IMR-90 (cell line): ENCODE data around the gene GDPD1. TPM values are rescaled to one million over a fixed set of nuclear protein-coding genes. Genes with fewer than 3 reads are reported as not detected.
"Not testable (repeated sequence)": the region's sequence is repeated elsewhere in the genome, so short reads cannot be mapped to it uniquely, and the experiment has no call there.

Source experiments
- ATAC-seq: fragments of 200-7000 bp; cut with Tn5 transposase; 2 replicates; pipeline ENCODE4 v1.9.1; 2020; ENCODE audit warnings: low read depth, mild to moderate bottlenecking, moderate library complexity
- BruUV-seq: library from RNA; stranded (reverse); fragments of 400-500 nt; replicated peaks from 2 replicates; lab custom pipeline; 2021; lab: Mats Ljungman, UMichigan
- CTCF ChIA-PET: fragments of 300-600 bp; formaldehyde crosslinking; extraction: SDS; loops from one replicate; lab custom pipeline; 2021; ENCODE audit warnings: antibody characterized with exemption; lab: Yijun Ruan, JAX
- POLR2A ChIA-PET: fragments of 300-600 bp; sonication (Branson Sonifier 250); formaldehyde crosslinking; loops from one replicate; lab custom pipeline; 2022; ENCODE audit warnings: antibody characterized with exemption; ENCODE audit not compliant: unreplicated experiment; lab: Charles Lee
- DNase-seq: peaks from one replicate; pipeline ENCODE4 v3.0.0; 2013
- H2AFZ ChIP-seq: replicated peaks from 2 replicates; pipeline ENCODE3; 2013; ENCODE audit warnings: low read length, mild to moderate bottlenecking; ENCODE audit not compliant: poor library complexity
- H2AK5ac ChIP-seq: 2 replicates; pipeline ENCODE4 v1.6.1; 2013; ENCODE audit warnings: low read depth, low read length, inconsistent platforms
- H2AK9ac ChIP-seq: replicated peaks from 2 replicates; pipeline ENCODE3; 2013; ENCODE audit warnings: mild to moderate bottlenecking, low read depth, low read length, moderate library complexity; ENCODE audit not compliant: poor library complexity
- H2BK120ac ChIP-seq: 2 replicates; pipeline ENCODE4 v1.6.1; 2013; ENCODE audit warnings: low read depth, low read length, inconsistent platforms
- H2BK15ac ChIP-seq: 3 replicates; pipeline ENCODE4 v1.6.1; 2013; ENCODE audit warnings: low read depth, low read length, inconsistent platforms
- H2BK20ac ChIP-seq: 2 replicates; pipeline ENCODE4 v1.6.1; 2013; ENCODE audit warnings: low read depth, mild to moderate bottlenecking, inconsistent platforms, low read length, moderate library complexity
- H2BK5ac ChIP-seq: 2 replicates; pipeline ENCODE4 v1.6.1; 2013; ENCODE audit warnings: mild to moderate bottlenecking, low read depth, low read length, inconsistent platforms; ENCODE audit not compliant: poor library complexity, severe bottlenecking
- H3K14ac ChIP-seq: replicated peaks from 2 replicates; pipeline ENCODE4 v1.6.1; 2013; ENCODE audit warnings: low read depth, low read length, inconsistent platforms
- H3K18ac ChIP-seq: 2 replicates; pipeline ENCODE4 v1.6.1; 2013; ENCODE audit warnings: low read depth, low read length, control low read depth
- H3K23ac ChIP-seq: 2 replicates; pipeline ENCODE4 v1.6.1; 2013; ENCODE audit warnings: low read depth, low read length, inconsistent platforms
- H3K27ac ChIP-seq: 2 replicates; pipeline ENCODE4 v1.5.1; 2013; ENCODE audit warnings: mild to moderate bottlenecking, control low read depth, low read length; ENCODE audit not compliant: insufficient read depth
- H3K27me3 ChIP-seq: 2 replicates; pipeline ENCODE4 v1.6.1; 2013; ENCODE audit warnings: low read length; ENCODE audit not compliant: control insufficient read depth, insufficient read depth
- H3K36me3 ChIP-seq: 2 replicates; pipeline ENCODE4 v1.6.1; 2013; ENCODE audit warnings: low read length, mixed read lengths; ENCODE audit not compliant: control insufficient read depth, insufficient read depth
- H3K4ac ChIP-seq: 2 replicates; pipeline ENCODE4 v1.6.1; 2013; ENCODE audit warnings: low read depth, low read length, inconsistent platforms
- H3K4me1 ChIP-seq: 2 replicates; pipeline ENCODE4 v1.6.1; 2013; ENCODE audit warnings: low read length, mixed read lengths; ENCODE audit not compliant: control insufficient read depth, insufficient read depth
- H3K4me2 ChIP-seq: 2 replicates; pipeline ENCODE4 v1.6.1; 2013; ENCODE audit warnings: low read depth, mild to moderate bottlenecking, control low read depth, low read length, moderate library complexity
- H3K4me3 ChIP-seq: 2 replicates; pipeline ENCODE4 v1.5.1; 2013; ENCODE audit warnings: low read depth, mild to moderate bottlenecking, control low read depth, low read length, moderate library complexity; ENCODE audit not compliant: insufficient read depth
- H3K56ac ChIP-seq: 2 replicates; pipeline ENCODE4 v1.6.1; 2013; ENCODE audit warnings: low read length, inconsistent platforms; ENCODE audit not compliant: insufficient read depth; ENCODE audit errors: extremely low read depth
- H3K79me1 ChIP-seq, 2 experiments: 2 replicates each; pipeline ENCODE4 v1.6.1; 2013; ENCODE audit warnings: low read length in 2 of 2, inconsistent platforms in 1 of 2, low read depth in 1 of 2
- H3K9ac ChIP-seq: 2 replicates; pipeline ENCODE4 v1.6.1; 2013; ENCODE audit warnings: low read depth, low read length, control low read depth
- H3K9me1 ChIP-seq: 2 replicates; pipeline ENCODE4 v1.6.1; 2013; ENCODE audit warnings: low read length, inconsistent platforms; ENCODE audit not compliant: insufficient read depth
- H3K9me3 ChIP-seq: 2 replicates; pipeline ENCODE4 v1.6.1; 2013; ENCODE audit warnings: low read length; ENCODE audit not compliant: control insufficient read depth, insufficient read depth
- H4K20me1 ChIP-seq: 2 replicates; pipeline ENCODE4 v1.6.1; 2013; ENCODE audit warnings: low read length, inconsistent platforms; ENCODE audit not compliant: insufficient read depth
- H4K5ac ChIP-seq: 2 replicates; pipeline ENCODE4 v1.6.1; 2013; ENCODE audit warnings: mild to moderate bottlenecking, low read depth, low read length, control low read depth
- H4K8ac ChIP-seq, 2 experiments: 2 replicates each; pipeline ENCODE4 v1.6.1; 2013; ENCODE audit warnings: low read depth in 2 of 2, low read length in 2 of 2, control low read depth in 1 of 2, inconsistent platforms in 1 of 2
- H4K91ac ChIP-seq: 2 replicates; pipeline ENCODE4 v1.6.1; 2013; ENCODE audit warnings: low read depth, low read length, inconsistent platforms; ENCODE audit not compliant: insufficient read depth
- CEBPB ChIP-seq: IDR thresholded peaks from 2 replicates; pipeline ENCODE4 v1.6.1; 2012; ENCODE audit warnings: low read depth, low read length, improper control_type of control experiment
- MAZ ChIP-seq: IDR thresholded peaks from 2 replicates; pipeline ENCODE4 v1.6.1; 2012; ENCODE audit warnings: low read depth, mild to moderate bottlenecking, low read length, improper control_type of control experiment, moderate library complexity, borderline replicate concordance
- POLR2A ChIP-seq: IDR thresholded peaks from 2 replicates; pipeline ENCODE4 v1.6.1; 2012; ENCODE audit warnings: mild to moderate bottlenecking, low read depth, low read length
- RAD21 ChIP-seq: IDR thresholded peaks from 2 replicates; pipeline ENCODE4 v1.6.1; 2012; ENCODE audit warnings: low read length, improper control_type of control experiment
- WGBS, 2 experiments: methylation state at CpG; one replicate each; pipeline versions ENCODE4 v1.1.5 to v1.1.7; 2013; ENCODE audit warnings: missing lambda C conversion rate in 2 of 2; ENCODE audit not compliant: insufficient read length in 1 of 2; ENCODE audit errors: extremely low coverage in 2 of 2; 5-methylcytosine and 5-hydroxymethylcytosine counted together
- dilution Hi-C: fragments of 300-500 bp; cut with HindIII; formaldehyde crosslinking; loops from one replicate; pipeline ENCODE4 v1.14.3; 2018; ENCODE audit warnings: low sequenced_read_pairs; ENCODE audit not compliant: unreplicated experiment
- in situ Hi-C: fragments of 300-500 bp; cut with MboI; formaldehyde crosslinking; loops from 3 replicates; pipeline ENCODE4 v1.14.3; 2019; ENCODE audit warnings: low sequenced_read_pairs, inconsistent platforms, mixed read lengths
- intact Hi-C: fragments of 100-400 bp; cut with micrococcal nuclease; formaldehyde crosslinking; loops from 2 replicates; pipeline ENCODE4 v1.10.0; 2022
- polyA plus RNA-seq, 3 experiments: library from polyadenylated mRNA; depleted of rRNA; stranded (reverse); fragments of >200 nt; gene quantifications; 2 replicates each; pipeline ENCODE4 v1.2.3, GENCODE V29; 2012; ENCODE audit warnings: low replicate concordance in 1 of 3
- total RNA-seq: library from RNA; depleted of rRNA; stranded (reverse); fragments of >200 nt; gene quantifications from 2 replicates; pipeline ENCODE4 v1.2.3, GENCODE V29; 2012
- TF ChIP-seq, protein P1 (sequence below): conservative IDR thresholded peaks from 2 replicates; pipeline ENCODE4 v1.5.1; 2012; ENCODE audit warnings: mild to moderate bottlenecking, low read depth, low read length, improper control_type of control experiment

Gene GDPD1
- total and polyA plus RNA-seq, 2 of the 4 experiments (the other 2 are of a cell fraction): 0.72 to 0.84 TPM

DNA sequence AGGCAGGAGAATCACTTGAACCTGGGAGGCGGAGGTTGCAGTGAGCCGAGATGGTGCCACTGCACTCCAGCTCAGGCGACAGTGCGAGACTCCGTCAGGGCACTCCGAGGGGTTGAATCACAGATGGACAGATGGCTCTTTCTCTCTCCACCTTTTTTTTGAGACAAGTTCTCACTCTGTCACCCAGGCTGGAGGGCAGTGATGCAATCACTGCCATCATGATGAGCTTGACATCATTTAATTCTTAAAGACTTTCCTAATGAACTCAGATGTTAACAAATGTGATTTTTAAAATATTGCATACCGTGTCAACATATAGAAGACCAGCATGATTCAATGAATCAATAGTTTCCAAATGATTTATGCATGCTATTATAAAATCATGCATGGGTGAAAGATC lies 3.5 kb downstream of the GDPD1 start:
- Histone ChIP-seq H2AK5ac (no peak overlapping the region), H3K27ac (no peak overlapping the region), H3K4me2 (no peak overlapping the region), H2BK120ac (no peak overlapping the region), H4K91ac (no peak overlapping the region), H3K14ac (no peak overlapping the region), H3K23ac (no peak overlapping the region), H3K18ac (no peak overlapping the region), H3K4me3 (no peak overlapping the region), H4K5ac (no peak overlapping the region), H3K9me3 (no peaks in the 10 kb centered on the region), H4K8ac (no peak overlapping the region), H3K4me1 (no peaks in the 10 kb centered on the region), H3K4ac (no peak overlapping the region), H3K27me3 (no peaks in the 10 kb centered on the region), H2BK15ac (no peak overlapping the region), H3K56ac (no peak overlapping the region), H2AK9ac (no peak overlapping the region), H2BK20ac (no peak overlapping the region), H3K9ac (no peak overlapping the region), H3K9me1 (no peaks in the 10 kb centered on the region), H2AFZ (no peak overlapping the region), H2BK5ac (no peak overlapping the region), H3K79me1 (no peaks in the 10 kb centered on the region), H4K20me1 (no peaks in the 10 kb centered on the region), H3K36me3 (no peaks in the 10 kb centered on the region)
- dilution Hi-C loops (no loop called here), in situ Hi-C loops (no loop called here), intact Hi-C loops (loop anchor here (5.0 kb wide), 1 partner anchor 218 kb away; no protein-coding TSS in a partner anchor)
- POLR2A ChIA-PET: no interaction called here
- TF ChIP-seq, protein P1, sequence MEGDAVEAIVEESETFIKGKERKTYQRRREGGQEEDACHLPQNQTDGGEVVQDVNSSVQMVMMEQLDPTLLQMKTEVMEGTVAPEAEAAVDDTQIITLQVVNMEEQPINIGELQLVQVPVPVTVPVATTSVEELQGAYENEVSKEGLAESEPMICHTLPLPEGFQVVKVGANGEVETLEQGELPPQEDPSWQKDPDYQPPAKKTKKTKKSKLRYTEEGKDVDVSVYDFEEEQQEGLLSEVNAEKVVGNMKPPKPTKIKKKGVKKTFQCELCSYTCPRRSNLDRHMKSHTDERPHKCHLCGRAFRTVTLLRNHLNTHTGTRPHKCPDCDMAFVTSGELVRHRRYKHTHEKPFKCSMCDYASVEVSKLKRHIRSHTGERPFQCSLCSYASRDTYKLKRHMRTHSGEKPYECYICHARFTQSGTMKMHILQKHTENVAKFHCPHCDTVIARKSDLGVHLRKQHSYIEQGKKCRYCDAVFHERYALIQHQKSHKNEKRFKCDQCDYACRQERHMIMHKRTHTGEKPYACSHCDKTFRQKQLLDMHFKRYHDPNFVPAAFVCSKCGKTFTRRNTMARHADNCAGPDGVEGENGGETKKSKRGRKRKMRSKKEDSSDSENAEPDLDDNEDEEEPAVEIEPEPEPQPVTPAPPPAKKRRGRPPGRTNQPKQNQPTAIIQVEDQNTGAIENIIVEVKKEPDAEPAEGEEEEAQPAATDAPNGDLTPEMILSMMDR: no peak
- TF ChIP-seq RAD21: no peak
- TF ChIP-seq MAZ: no peak
- TF ChIP-seq POLR2A: no peak
- peak; percentile 41; the same call in 1 of the 2 replicates for TF ChIP-seq CEBPB
- 100% methylated on average over 1 of the region's 7 CpGs; no CpG with 5 or more reads in 1 of the 2 experiments for WGBS, 2 experiments
- ATAC-seq (no peak), DNase-seq (no peak)
- CTCF ChIA-PET: interaction anchor here (0.6 kb wide), 1 partner anchor 17 kb away, joined by 3 read pairs; no protein-coding TSS in a partner anchor
- no TSS peak for BruUV-seq

DNA sequence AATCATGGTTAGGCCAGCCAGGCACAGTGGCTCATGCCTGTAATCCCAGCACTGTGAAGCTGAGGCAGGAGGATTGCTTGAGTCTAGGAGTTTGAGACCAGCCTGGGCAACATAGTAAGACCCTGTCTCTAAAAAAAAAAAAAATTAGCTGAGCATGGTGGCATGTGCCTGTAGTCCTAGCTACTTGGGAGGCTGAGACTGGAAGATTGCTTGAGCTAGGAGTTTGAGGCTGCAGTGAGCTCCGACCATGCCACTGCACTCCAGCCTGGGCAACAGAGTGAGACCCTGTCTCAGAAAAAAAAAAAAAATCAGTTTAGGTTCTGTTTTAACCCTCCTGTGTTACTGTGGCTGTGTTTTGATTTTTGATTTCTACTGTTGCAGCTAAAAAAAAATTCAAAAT lies 8.3 kb downstream of the GDPD1 start:
- in situ Hi-C loops, H3K14ac ChIP-seq, DNase-seq, H2AFZ ChIP-seq, H3K4me3 ChIP-seq, H3K23ac ChIP-seq, H2BK20ac ChIP-seq, H3K27me3 ChIP-seq, H2AK5ac ChIP-seq, H3K79me1 ChIP-seq, H3K4me1 ChIP-seq, H2BK120ac ChIP-seq, H3K4me2 ChIP-seq, H3K9ac ChIP-seq, BruUV-seq, H3K36me3 ChIP-seq, H4K5ac ChIP-seq, intact Hi-C loops, ATAC-seq, H3K27ac ChIP-seq, H3K56ac ChIP-seq, H4K91ac ChIP-seq, POLR2A ChIA-PET, H3K18ac ChIP-seq, H3K4ac ChIP-seq, H3K9me1 ChIP-seq, H2BK15ac ChIP-seq, H2AK9ac ChIP-seq, dilution Hi-C loops, H4K20me1 ChIP-seq, H2BK5ac ChIP-seq, H3K9me3 ChIP-seq, H4K8ac ChIP-seq: not testable (repeated sequence)
- WGBS, 2 experiments: 50% methylated on average over 1 of the region's 1 CpG; no CpG with 5 or more reads in 1 of the 2 experiments
- CTCF ChIA-PET: interaction anchor here (0.6 kb wide), 1 partner anchor 173 kb away, joined by 3 read pairs; no protein-coding TSS in a partner anchor
